CD1c-positive myeloid dendritic cell (primary cell): ENCODE results near the gene CECR2.
"Not testable (repeated sequence)": the region's sequence is repeated elsewhere in the genome, so short reads cannot be mapped to it uniquely, and the experiment has no call there.

Experiments
- DNase-seq: peaks from one replicate; pipeline ENCODE4 v3.0.0-alpha.2; 2016; ENCODE audit errors: extremely low spot score

The CECR2 gene

DNA sequence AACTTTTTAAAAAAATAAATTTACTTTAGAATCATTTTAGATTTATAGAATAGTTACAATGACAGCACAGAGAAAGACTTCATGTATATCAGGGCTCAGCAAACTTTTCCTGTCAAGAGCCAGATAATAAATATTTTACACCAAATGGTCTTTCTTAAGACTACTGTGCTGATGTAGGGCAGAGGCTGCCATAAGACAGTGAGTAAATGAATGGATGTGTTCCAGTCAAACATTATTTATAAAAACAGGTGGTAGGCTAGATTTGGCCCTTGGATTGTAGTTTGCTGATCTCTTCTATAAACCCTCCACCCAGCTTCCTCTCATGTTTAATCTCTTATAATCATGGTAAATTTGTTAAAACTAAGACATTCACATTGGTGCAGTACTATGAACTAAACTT is 33.0 kb downstream of the CECR2 start:
- no peak for DNase-seq

DNA sequence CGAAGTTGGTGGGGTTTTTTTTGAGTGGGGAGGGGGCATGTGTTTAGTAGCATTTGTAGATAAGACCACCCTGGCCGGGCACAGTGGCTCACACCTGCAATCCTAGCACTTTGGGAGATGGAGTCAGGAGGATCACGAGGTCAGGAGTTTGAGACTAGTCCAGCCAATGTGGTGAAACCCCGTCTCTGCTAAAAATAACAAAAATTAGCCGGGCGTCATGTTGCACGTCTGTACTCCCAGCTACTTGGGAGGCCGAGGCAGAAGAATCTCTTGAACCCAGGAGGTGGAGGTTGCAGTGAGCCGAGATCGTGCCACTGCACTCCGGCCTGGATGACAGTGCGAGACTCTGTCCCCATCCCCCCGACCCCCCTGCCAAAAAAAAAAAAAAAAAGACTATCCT is 34.6 kb downstream of the CECR2 start:
- no peak for DNase-seq

DNA sequence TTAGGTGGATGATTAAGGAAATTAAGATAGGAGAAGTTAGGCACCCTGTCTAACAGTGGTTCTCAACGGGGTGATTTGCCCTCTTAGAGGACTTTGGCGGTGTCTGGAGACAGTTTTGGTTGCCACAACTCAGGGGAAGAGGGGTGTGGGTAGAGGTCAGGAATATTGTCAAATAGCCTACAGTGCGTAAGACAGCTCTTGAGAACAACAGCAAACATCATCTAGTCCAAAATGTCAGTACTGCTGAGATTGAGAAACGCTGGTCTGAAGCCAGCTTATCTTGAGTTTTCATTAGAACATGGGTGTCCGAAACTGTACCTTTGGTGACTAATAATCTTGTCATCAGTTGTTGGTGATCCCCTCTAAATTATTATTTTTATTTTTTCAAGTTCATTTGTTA is 38.4 kb downstream of the CECR2 start:
- DNase-seq, result no peak

- DNase-seq, result no peak
Measured at GRCh38 chr22:17410576-17410975, 41.3 kb downstream of the CECR2 start.

DNA sequence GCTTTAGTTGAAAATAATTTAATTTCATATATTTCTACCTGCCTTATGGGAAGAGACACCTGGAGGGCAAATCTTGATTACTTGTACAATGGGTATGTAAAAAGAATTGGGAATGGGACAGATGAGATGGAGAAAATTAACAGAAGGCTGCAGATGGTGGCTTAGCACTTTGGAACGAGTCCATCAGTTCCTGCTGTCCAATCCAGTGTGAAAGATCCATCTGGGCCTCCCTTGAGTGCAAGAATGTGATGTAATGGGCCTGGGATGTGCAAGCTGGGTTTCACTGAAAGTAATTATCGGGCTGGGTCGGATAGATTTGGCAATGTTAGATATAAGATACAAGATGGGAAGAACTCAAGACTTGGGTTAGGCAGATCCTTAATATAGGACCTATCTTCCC is 42.0 kb downstream of the CECR2 start:
- DNase-seq, result no peak

- no peak for DNase-seq
Measured at GRCh38 chr22:17412232-17412631, 43.0 kb downstream of the CECR2 start.

- DNase-seq, result no peak
Measured at GRCh38 chr22:17418890-17419324, 49.6 kb downstream of the CECR2 start.

DNA sequence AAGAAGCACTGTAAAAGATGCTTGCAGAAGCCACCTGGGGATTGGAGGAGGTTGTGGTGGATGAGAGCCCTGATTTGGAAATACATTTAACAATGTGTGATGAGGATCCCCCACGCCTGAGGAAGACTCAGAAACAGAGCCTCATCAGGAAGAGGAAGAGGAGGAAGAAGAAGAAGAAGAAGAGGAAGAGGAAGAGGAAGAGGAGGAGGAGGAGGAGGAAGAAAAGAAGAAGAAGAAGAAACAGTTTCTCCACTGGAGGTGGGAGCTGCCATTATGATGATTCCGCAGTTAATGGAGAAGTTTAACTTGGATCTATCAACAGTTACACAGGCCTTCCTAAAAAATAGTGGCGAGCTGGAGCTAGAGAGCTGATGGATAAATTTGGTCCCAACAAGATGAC is 50.1 kb downstream of the CECR2 start:
- no peak for DNase-seq

- no peak for DNase-seq
Measured at GRCh38 chr22:17422736-17423343, 53.6 kb downstream of the CECR2 start.

DNA sequence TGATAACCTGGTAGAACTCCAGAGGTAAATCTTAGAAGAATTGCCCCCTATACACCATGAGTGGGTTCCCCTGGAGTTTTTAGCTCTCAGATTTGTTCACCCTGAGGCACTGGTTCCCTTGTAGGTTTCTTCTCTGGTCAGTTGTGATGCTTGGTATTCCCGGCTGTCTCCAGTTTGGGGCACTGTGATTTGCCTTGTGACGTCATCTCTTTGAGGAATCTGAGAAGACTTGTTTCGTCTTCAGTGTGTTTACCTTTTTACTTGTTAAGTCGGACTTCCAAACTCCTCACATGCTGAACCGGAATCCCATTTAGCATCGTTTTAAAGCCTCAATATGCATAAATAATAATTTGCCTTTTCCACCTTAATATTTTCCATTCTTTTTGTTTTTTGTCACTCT is 54.4 kb downstream of the CECR2 start:
- no peak for DNase-seq

GRCh38 chr22:17427528-17427927 is 58.3 kb downstream of the CECR2 start:
- not testable (repeated sequence) for DNase-seq

GRCh38 chr22:17429516-17429915 is 60.3 kb downstream of the CECR2 start:
- peak; percentile 63 for DNase-seq

- DNase-seq, result no peak
Measured at GRCh38 chr22:17430412-17430811, 61.2 kb downstream of the CECR2 start.

DNA sequence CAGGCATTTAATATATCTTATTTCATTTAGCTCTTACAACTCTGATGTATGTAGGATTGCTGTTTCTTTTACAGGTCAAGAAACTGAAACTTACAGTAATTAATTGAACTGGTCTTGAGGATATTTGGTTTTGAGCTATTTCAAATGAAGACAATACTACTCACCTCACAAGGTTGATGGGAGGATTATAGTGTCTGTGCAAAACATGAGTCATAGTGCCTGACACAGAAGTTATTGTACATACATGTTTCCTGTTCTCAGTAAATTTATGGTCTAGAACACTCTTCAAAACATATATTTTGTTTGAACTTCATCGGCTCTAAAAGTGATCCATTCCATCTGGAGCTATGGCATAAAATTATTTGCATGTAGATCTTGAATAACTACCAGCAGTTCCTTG is 61.9 kb downstream of the CECR2 start:
- no peak for DNase-seq

DNA sequence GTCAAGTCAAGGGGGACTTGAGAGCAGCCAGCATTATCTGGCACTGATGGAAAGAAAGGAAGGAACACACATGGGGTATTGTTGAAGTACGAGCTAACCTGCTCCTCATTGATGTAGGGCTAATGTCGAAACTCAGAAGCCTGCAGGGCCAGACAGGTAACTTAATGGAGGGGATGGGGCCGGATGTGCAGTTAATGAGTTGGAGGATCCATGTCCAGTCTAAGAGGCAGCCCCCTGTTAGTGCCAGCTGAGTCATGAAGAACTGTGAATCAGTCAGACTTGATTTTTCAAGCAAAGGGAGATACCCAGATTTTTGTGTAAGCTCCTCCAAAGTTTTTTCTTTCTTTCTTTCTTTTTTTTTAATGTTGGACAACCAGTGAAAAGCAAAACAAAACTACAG is 65.6 kb downstream of the CECR2 start:
- DNase-seq, result no peak

DNA sequence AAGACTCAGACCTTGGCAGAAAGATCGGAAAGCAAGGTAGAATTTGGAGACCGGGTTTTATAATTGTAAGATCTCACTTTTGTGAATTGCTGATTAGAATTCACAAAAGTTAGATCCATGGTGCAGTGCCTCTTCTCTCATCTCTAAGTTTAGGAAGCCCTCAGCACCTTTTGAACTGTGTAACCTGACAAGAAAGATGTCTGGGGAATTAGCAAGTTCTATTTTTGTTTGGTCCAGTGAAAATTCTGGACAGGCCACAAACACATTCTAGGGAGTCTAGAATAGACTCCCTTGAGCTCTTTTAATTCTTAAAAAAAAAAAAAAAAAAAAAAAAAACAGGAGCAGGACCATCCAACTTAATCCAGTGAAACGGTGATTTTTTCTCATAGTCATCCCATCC is 66.1 kb downstream of the CECR2 start:
- DNase-seq, result no peak

DNA sequence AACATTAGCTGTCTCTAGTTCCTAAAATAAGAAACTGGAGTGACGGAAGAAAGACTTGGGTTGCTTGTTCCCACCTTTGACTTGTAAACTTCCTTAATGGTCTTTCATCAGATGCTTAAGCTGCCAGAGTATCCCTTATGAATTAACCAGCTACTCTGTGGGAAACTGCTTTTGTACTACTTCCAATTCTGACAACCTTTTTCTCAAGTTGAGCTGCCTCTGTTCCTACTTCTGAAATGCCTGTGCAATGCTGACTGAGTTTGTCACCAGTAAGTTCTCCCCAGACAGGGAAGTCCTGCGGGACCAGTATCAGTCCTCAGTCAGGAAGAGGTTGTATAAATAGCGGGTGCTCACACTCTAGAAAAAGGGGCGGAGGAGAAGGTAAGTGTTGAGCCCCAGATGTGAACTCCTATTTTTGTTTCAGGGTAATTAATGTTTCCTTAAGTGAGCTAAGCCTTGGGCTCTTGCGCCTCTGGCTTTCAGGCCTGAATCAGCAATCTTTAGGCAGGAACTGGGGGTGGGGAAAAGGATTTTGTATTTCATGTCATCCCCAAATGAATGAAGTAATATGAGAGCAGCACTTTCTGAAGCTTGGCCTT is 67.2 kb downstream of the CECR2 start:
- peak; percentile 58 for DNase-seq

- DNase-seq, result no peak
Measured at GRCh38 chr22:17436981-17437412, 67.7 kb downstream of the CECR2 start.

DNA sequence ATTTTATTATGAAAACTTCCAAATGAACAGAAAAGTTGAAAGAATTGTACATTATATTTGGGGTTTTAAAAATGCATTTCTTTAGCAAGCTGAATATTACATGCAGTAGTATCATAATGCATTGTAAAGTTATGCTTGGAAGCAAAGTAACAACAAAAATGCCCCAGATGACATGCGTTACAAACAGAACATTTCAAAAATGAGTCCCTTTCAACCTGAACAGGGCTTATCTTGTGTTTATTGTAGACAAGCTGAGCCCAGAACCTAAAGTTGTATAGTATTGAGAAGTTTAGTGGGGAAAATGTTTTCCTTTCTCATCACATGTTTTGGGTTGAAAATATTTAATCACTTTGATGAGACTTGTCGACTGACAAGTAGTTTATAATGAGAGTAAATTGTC is 68.8 kb downstream of the CECR2 start:
- no peak for DNase-seq

DNA sequence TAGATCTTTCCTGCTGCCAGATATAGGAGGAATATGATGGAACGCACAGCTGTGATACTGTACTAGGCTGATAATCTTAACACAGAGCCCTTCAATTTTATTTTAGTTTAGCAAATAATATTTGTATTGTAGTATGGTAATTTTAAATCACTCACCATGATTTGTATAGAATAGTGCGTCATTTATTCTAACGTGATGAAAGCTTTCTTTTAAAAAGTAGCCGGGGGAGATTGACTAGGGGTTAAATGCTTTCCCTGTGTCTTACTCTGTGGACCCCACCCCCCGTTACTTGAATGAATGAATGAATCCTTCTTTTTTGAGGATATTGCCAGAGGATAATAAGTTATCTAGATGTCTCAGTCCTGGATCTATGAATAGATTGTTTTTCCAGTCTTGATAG is 72.1 kb downstream of the CECR2 start:
- no peak for DNase-seq

- no peak for DNase-seq
Measured at GRCh38 chr22:17443405-17444203, 74.3 kb downstream of the CECR2 start.

DNA sequence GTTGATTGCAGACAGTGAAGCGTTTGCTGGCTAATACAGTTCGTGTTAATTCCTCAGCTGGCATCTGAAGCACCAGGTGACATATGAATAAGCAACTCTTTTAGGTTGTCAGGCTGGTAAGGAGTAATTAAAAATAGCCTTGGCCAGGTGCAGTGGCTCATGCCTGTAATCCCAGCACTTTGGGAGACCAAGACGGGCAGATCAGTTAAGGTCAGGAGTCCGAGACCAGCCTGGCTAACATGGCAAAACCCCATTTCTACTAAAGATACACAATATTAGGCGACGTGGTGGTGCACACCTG is 74.9 kb downstream of the CECR2 start:
- DNase-seq, result no peak

GRCh38 chr22:17446698-17447097 is 77.4 kb downstream of the CECR2 start:
- DNase-seq, result no peak
